Upper lobe of left lung (tissue), 4 donors: ENCODE measurements around the gene TAGLN3.

Source experiments
- EP300 ChIP-seq, 4 donors: sonication (generic); formaldehyde crosslinking; IDR thresholded peaks; one replicate each; pipeline ENCODE4 v1.5.1; 2017; ENCODE audit warnings: antibody characterized with exemption in 4 of 4, control low read depth in 2 of 4
- POLR2A ChIP-seq, 4 donors: fragments of 450-650 bp; IDR thresholded peaks; one replicate each; pipeline ENCODE4 v1.5.1; 2016 to 2017; ENCODE audit warnings: antibody characterized with exemption in 4 of 4, mild to moderate bottlenecking in 2 of 4
- POLR2AphosphoS5 ChIP-seq, 2 donors: sonication (generic); formaldehyde crosslinking; IDR thresholded peaks; one replicate each; pipeline ENCODE4 v1.5.1; 2017; ENCODE audit warnings: antibody characterized with exemption in 2 of 2
- TF ChIP-seq, protein P1 (sequence below), 6 experiments: fragments of 450-650 bp in 4 of 6; fragments of 200-600 bp in 2 of 6; sonication (generic) in 2 of 6; IDR thresholded peaks; one replicate each; pipeline ENCODE4 v1.5.1; 2016 to 2019; ENCODE audit warnings: antibody characterized with exemption in 6 of 6

GRCh38 chr3:112003321-112004080, 4.8 kb downstream of the TAGLN3 start:
- TF ChIP-seq, protein P1, sequence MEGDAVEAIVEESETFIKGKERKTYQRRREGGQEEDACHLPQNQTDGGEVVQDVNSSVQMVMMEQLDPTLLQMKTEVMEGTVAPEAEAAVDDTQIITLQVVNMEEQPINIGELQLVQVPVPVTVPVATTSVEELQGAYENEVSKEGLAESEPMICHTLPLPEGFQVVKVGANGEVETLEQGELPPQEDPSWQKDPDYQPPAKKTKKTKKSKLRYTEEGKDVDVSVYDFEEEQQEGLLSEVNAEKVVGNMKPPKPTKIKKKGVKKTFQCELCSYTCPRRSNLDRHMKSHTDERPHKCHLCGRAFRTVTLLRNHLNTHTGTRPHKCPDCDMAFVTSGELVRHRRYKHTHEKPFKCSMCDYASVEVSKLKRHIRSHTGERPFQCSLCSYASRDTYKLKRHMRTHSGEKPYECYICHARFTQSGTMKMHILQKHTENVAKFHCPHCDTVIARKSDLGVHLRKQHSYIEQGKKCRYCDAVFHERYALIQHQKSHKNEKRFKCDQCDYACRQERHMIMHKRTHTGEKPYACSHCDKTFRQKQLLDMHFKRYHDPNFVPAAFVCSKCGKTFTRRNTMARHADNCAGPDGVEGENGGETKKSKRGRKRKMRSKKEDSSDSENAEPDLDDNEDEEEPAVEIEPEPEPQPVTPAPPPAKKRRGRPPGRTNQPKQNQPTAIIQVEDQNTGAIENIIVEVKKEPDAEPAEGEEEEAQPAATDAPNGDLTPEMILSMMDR (IDR thresholded peaks at IDR 0.05): no peak
- no peak for TF ChIP-seq POLR2AphosphoS5 (IDR thresholded peaks at IDR 0.05)
- no peak for TF ChIP-seq POLR2A (IDR thresholded peaks at IDR 0.05)
- no peak for TF ChIP-seq EP300 (IDR thresholded peaks at IDR 0.05)
